H1 (cell line): ENCODE measurements around the gene C2orf66. TPM values are rescaled to one million over a fixed set of nuclear protein-coding genes. Genes with fewer than 3 reads are reported as not detected.

Source experiments
- CTCF ChIA-PET: fragments of 300-600 bp; sonication (Branson Sonifier 250); formaldehyde crosslinking; loops from one replicate; lab custom pipeline; 2021; ENCODE audit not compliant: partially characterized antibody; lab: Charles Lee
- POLR2A ChIA-PET: fragments of 300-600 bp; sonication (Branson Sonifier 250); formaldehyde crosslinking; loops from one replicate; lab custom pipeline; 2021; ENCODE audit warnings: inconsistent platforms; ENCODE audit not compliant: partially characterized antibody; lab: Charles Lee
- DNase-seq, 2 experiments: peaks; one replicate each; pipeline versions ENCODE4 v3.0.0 to v3.0.0-alpha.2; 2010 to 2022; ENCODE audit warnings: low spot score in 2 of 2, low read depth in 1 of 2, mixed read lengths in 1 of 2
- FAIRE-seq: peaks from 2 replicates; lab custom pipeline; 2011; peaks lifted over from hg19 to GRCh38; lab: Jason Lieb, UNC
- H2AFZ ChIP-seq: 2 replicates; pipeline ENCODE4 v1.8.1; 2012; ENCODE audit warnings: low read length, inconsistent platforms
- H2AK5ac ChIP-seq: 2 replicates; pipeline ENCODE4 v1.6.1; 2013; ENCODE audit warnings: low read depth, low read length
- H2BK120ac ChIP-seq: replicated peaks from 2 replicates; pipeline ENCODE3; 2013; ENCODE audit warnings: low read depth, low read length, inconsistent platforms
- H2BK12ac ChIP-seq: 2 replicates; pipeline ENCODE4 v1.6.1; 2013; ENCODE audit warnings: low read depth, low read length
- H2BK15ac ChIP-seq: 2 replicates; pipeline ENCODE4 v1.6.1; 2013; ENCODE audit warnings: low read length
- H2BK20ac ChIP-seq: 2 replicates; pipeline ENCODE4 v1.6.1; 2013; ENCODE audit warnings: low read length
- H2BK5ac ChIP-seq: 2 replicates; pipeline ENCODE4 v1.6.1; 2013; ENCODE audit warnings: low read depth, low read length
- H3K14ac ChIP-seq: 2 replicates; pipeline ENCODE4 v1.6.1; 2013; ENCODE audit warnings: inconsistent platforms; ENCODE audit not compliant: insufficient read length
- H3K18ac ChIP-seq: 2 replicates; pipeline ENCODE4 v1.6.1; 2013; ENCODE audit warnings: low read length; ENCODE audit errors: extremely low read depth
- H3K23ac ChIP-seq: 2 replicates; pipeline ENCODE4 v1.6.1; 2013; ENCODE audit warnings: inconsistent platforms; ENCODE audit not compliant: insufficient read length
- H3K23me2 ChIP-seq: 2 replicates; pipeline ENCODE4 v1.6.1; 2013; ENCODE audit warnings: low read depth, low read length
- H3K27ac ChIP-seq: 2 replicates; pipeline ENCODE4 v1.6.1; 2011; ENCODE audit warnings: low read depth, low read length, inconsistent platforms
- H3K27me3 ChIP-seq, 4 experiments: replicated peaks in 1 of 4; 1 replicate in 1 of 4; 2 replicates in 3 of 4; pipeline versions ENCODE4 v1.6.1 to v1.8.1; 2011 to 2013; ENCODE audit warnings: low read length in 3 of 4, mild to moderate bottlenecking in 3 of 4, inconsistent platforms in 2 of 4, mixed read lengths in 2 of 4, moderate library complexity in 1 of 4; ENCODE audit not compliant: control insufficient read depth in 3 of 4, insufficient read depth in 3 of 4; ENCODE audit errors: extremely low read depth in 1 of 4
- H3K36me3 ChIP-seq, 4 experiments: 2 replicates each; pipeline versions ENCODE4 v1.6.1 to v1.8.1; 2011 to 2013; ENCODE audit warnings: mild to moderate bottlenecking in 4 of 4, low read length in 3 of 4, moderate library complexity in 2 of 4, control low read depth in 1 of 4, inconsistent platforms in 1 of 4; ENCODE audit not compliant: insufficient read depth in 4 of 4, control insufficient read depth in 2 of 4
- H3K4ac ChIP-seq: replicated peaks from 2 replicates; pipeline ENCODE3; 2013; ENCODE audit warnings: low read length, low read depth, mixed read lengths, inconsistent platforms; ENCODE audit not compliant: insufficient read length
- H3K4me1 ChIP-seq, 4 experiments: replicated peaks in 1 of 4; 1 replicate in 1 of 4; 2 replicates in 3 of 4; pipeline versions ENCODE4 v1.6.1 to v1.8.1; 2011 to 2013; ENCODE audit warnings: low read length in 3 of 4, inconsistent platforms in 2 of 4, mixed read lengths in 1 of 4; ENCODE audit not compliant: insufficient read depth in 4 of 4, control insufficient read depth in 3 of 4
- H3K4me2 ChIP-seq, 2 experiments: 2 replicates each; pipeline versions ENCODE4 v1.6.1 to v1.8.1; 2011 to 2013; ENCODE audit warnings: low read depth in 2 of 2, low read length in 2 of 2, control low read depth in 1 of 2, inconsistent platforms in 1 of 2, mild to moderate bottlenecking in 1 of 2; ENCODE audit not compliant: insufficient read depth in 1 of 2
- H3K4me3 ChIP-seq, 4 experiments: fragments of 200-600, 300-600 bp in 1 of 4; sonication (generic), shearing (Covaris generic), sonication (Bioruptor Twin) in 1 of 4; 2 replicates each; pipeline versions ENCODE4 v1.5.1 to v1.8.1; 2011 to 2016; ENCODE audit warnings: low read length in 4 of 4, low read depth in 3 of 4, control low read depth in 2 of 4, inconsistent platforms in 2 of 4, mild to moderate bottlenecking in 2 of 4, mixed read lengths in 1 of 4, moderate library complexity in 1 of 4; ENCODE audit not compliant: insufficient read depth in 2 of 4; ENCODE audit errors: extremely low read depth in 1 of 4
- H3K56ac ChIP-seq: replicated peaks from 2 replicates; pipeline ENCODE3; 2013; ENCODE audit warnings: low read depth, mild to moderate bottlenecking, mixed read lengths, low read length, inconsistent platforms; ENCODE audit not compliant: insufficient read length
- H3K79me1 ChIP-seq: 2 replicates; pipeline ENCODE4 v1.6.1; 2013; ENCODE audit warnings: low read depth, low read length, control low read depth
- H3K79me2 ChIP-seq, 2 experiments: 2 replicates each; pipeline versions ENCODE4 v1.6.1 to v1.8.1; 2012 to 2013; ENCODE audit warnings: low read length in 2 of 2, mild to moderate bottlenecking in 2 of 2, inconsistent platforms in 1 of 2; ENCODE audit not compliant: insufficient read depth in 2 of 2, control insufficient read depth in 1 of 2
- H3K9ac ChIP-seq, 4 experiments: replicated peaks in 1 of 4; 1 replicate in 1 of 4; 2 replicates in 3 of 4; pipeline versions ENCODE4 v1.6.1 to v1.8.1; 2011 to 2013; ENCODE audit warnings: low read depth in 3 of 4, low read length in 3 of 4, control low read depth in 2 of 4, mild to moderate bottlenecking in 2 of 4, moderate library complexity in 2 of 4, inconsistent platforms in 1 of 4; ENCODE audit errors: extremely low read depth in 1 of 4
- H3K9me3 ChIP-seq, 2 experiments: 2 replicates each; pipeline versions ENCODE4 v1.6.1 to v1.8.1; 2012 to 2013; ENCODE audit warnings: mild to moderate bottlenecking in 2 of 2, moderate library complexity in 2 of 2, control low read depth in 1 of 2, inconsistent platforms in 1 of 2, low read depth in 1 of 2, low read length in 1 of 2, mixed read lengths in 1 of 2; ENCODE audit not compliant: insufficient read depth in 2 of 2
- H4K20me1 ChIP-seq, 2 experiments: replicated peaks in 1 of 2; 2 replicates each; pipeline versions ENCODE3 to v1.8.1; 2011 to 2013; ENCODE audit warnings: inconsistent platforms in 2 of 2, low read length in 2 of 2, mild to moderate bottlenecking in 1 of 2; ENCODE audit not compliant: insufficient read depth in 2 of 2, control insufficient read depth in 1 of 2
- H4K5ac ChIP-seq: 2 replicates; pipeline ENCODE4 v1.6.1; 2013; ENCODE audit warnings: low read length, low read depth, mixed read lengths, inconsistent platforms; ENCODE audit not compliant: insufficient read length
- H4K8ac ChIP-seq: 2 replicates; pipeline ENCODE4 v1.8.0; 2013; ENCODE audit warnings: mild to moderate bottlenecking, moderate library complexity, low read length, inconsistent platforms; ENCODE audit not compliant: insufficient read depth; ENCODE audit errors: extremely low read depth
- H4K91ac ChIP-seq: replicated peaks from 2 replicates; pipeline ENCODE3; 2013; ENCODE audit warnings: low read length, mixed read lengths, inconsistent platforms; ENCODE audit not compliant: insufficient read length
- BCL11A ChIP-seq, 2 experiments: IDR thresholded peaks; one replicate each; pipeline ENCODE4 v1.6.1; 2011; ENCODE audit warnings: low read depth in 2 of 2, low read length in 2 of 2, mild to moderate bottlenecking in 2 of 2
- CHD2 ChIP-seq: IDR thresholded peaks from 2 replicates; pipeline ENCODE4 v1.6.1; 2012; ENCODE audit warnings: low read length, improper control_type of control experiment
- E2F6 ChIP-seq: IDR thresholded peaks from 2 replicates; pipeline ENCODE4 v1.6.1; 2012; ENCODE audit warnings: inconsistent platforms
- GTF2F1 ChIP-seq: IDR thresholded peaks from 2 replicates; pipeline ENCODE4 v1.6.1; 2012; ENCODE audit warnings: low read depth, low read length, improper control_type of control experiment, borderline replicate concordance
- POLR2AphosphoS5 ChIP-seq: IDR thresholded peaks from 2 replicates; pipeline ENCODE4 v1.6.1; 2011; ENCODE audit warnings: low read depth, low read length
- TCF12 ChIP-seq: IDR thresholded peaks from 2 replicates; pipeline ENCODE4 v1.6.1; 2011; ENCODE audit warnings: low read depth, mild to moderate bottlenecking, low read length
- ZNF274 ChIP-seq: IDR thresholded peaks from 2 replicates; pipeline ENCODE4 v1.7.0; 2012; ENCODE audit warnings: low read length, borderline replicate concordance; ENCODE audit errors: extremely low read depth
- WGBS, 2 experiments: shearing (Covaris generic) in 1 of 2; methylation state at CpG; one replicate each; pipeline versions ENCODE4 v1.1.6 to v1.1.7; 2013 to 2015; ENCODE audit warnings: low lambda C conversion rate in 2 of 2, mixed read lengths in 2 of 2, inconsistent platforms in 1 of 2, low coverage in 1 of 2, missing lambda C conversion rate in 1 of 2; ENCODE audit not compliant: insufficient replicate concordance in 2 of 2, insufficient coverage in 1 of 2, insufficient read length in 1 of 2; ENCODE audit errors: extremely low coverage in 1 of 2, missing lambda C conversion rate in 1 of 2; 5-methylcytosine and 5-hydroxymethylcytosine counted together
- polyA plus RNA-seq, 7 experiments: library from polyadenylated mRNA; depleted of rRNA in 3 of 7; stranded (reverse) in 5 of 7; unstranded in 2 of 7; fragments of >200 nt in 5 of 7; fragments of 200-250 nt in 2 of 7; gene quantifications; 1 replicate in 5 of 7; 2 replicates in 1 of 7; 4 replicates in 1 of 7; pipeline versions ENCODE4 v1.2.1 to v1.2.3, GENCODE V29; 2011 to 2013; ENCODE audit warnings: missing spikeins in 2 of 7, mixed read lengths in 2 of 7
- total RNA-seq: library from RNA; stranded (reverse); fragmentation: NEBNext Ultra II Directional; extraction: Animal tissue kit (Norgen Biotek cat#: 25700); gene quantifications from 2 replicates; pipeline ENCODE4 v1.2.1, GENCODE V29; 2021

The C2orf66 gene
- total and polyA plus RNA-seq, 2 of the 8 experiments (the other 6 are each of a cell fraction or from before 2014, with no cell fraction given): not detected

- Histone ChIP-seq H4K91ac (no peak overlapping the region), H3K56ac (no peak overlapping the region), H3K23ac (no peak overlapping the region), H4K8ac (no peak overlapping the region), H2BK120ac (no peak overlapping the region), H3K27me3 (peaks cover 0 to 2% (median 0%) of the 10 kb centered on the region in 4 experiments; a peak in 1 of 7 replicates), H3K79me2 (no peaks in the 10 kb centered on the region), H3K4me3 (no peak overlapping the region), H3K4me2 (no peak overlapping the region), H3K4ac (no peak overlapping the region), H2AK5ac (no peak overlapping the region), H3K36me3 (no peaks in the 10 kb centered on the region), H3K9me3 (no peaks in the 10 kb centered on the region), H3K4me1 (no peaks in the 10 kb centered on the region), H3K23me2 (no peaks in the 10 kb centered on the region), H3K18ac (no peak overlapping the region), H3K27ac (no peak overlapping the region), H2BK15ac (no peak overlapping the region), H4K5ac (no peak overlapping the region), H4K20me1 (no peaks in the 10 kb centered on the region), H3K9ac (no peak overlapping the region), H3K79me1 (no peaks in the 10 kb centered on the region), H3K14ac (no peak overlapping the region), H2BK5ac (no peak overlapping the region), H2BK12ac (no peak overlapping the region), H2BK20ac (no peak overlapping the region), H2AFZ (no peak overlapping the region)
- ChIA-PET POLR2A (no interaction called here), CTCF (no interaction called here)
- DNase-seq (no peak), FAIRE-seq (no peak)
- 86% methylated on average over 1 of the region's 1 CpG; no CpG with 5 or more reads in 1 of the 2 experiments for WGBS, 2 experiments
- TF ChIP-seq E2F6 (no peak), BCL11A (IDR thresholded peaks at IDR 0.05; ENCODE audit: low read depth in 2 of 2, low read length in 2 of 2) (no peak), ZNF274 (no peak), CHD2 (no peak), GTF2F1 (no peak), POLR2AphosphoS5 (no peak), TCF12 (no peak)
Measured at GRCh38 chr2:196804381-196804780, 4.8 kb downstream of the C2orf66 start.
